Kidney (tissue), 14 donors: ENCODE measurements around the gene CXCL3. TPM values are rescaled to one million over a fixed set of nuclear protein-coding genes. Genes with fewer than 3 reads are reported as not detected.

ENCODE experiments used
- DNase-seq, 5 donors: peaks; one replicate each; pipeline ENCODE4 v3.0.0-alpha.2; 2013 to 2020
- FAIRE-seq: peaks from 2 replicates; lab custom pipeline; 2012; peaks lifted over from hg19 to GRCh38; lab: Jason Lieb, UNC
- H3K27ac ChIP-seq, 2 donors: one replicate each; pipeline ENCODE4 v1.7.0; 2013; ENCODE audit warnings: low read depth in 2 of 2, low read length in 2 of 2, inconsistent platforms in 1 of 2
- H3K27me3 ChIP-seq: one replicate; pipeline ENCODE4 v1.7.1; 2013; ENCODE audit warnings: low read length, inconsistent platforms; ENCODE audit not compliant: control insufficient read depth, insufficient read depth
- H3K36me3 ChIP-seq, 3 donors: one replicate each; pipeline versions ENCODE4 v1.7.0 to v1.7.1; 2013; ENCODE audit warnings: low read length in 3 of 3, control low read depth in 1 of 3, inconsistent platforms in 1 of 3; ENCODE audit not compliant: insufficient read depth in 3 of 3, control insufficient read depth in 2 of 3
- H3K4me1 ChIP-seq, 3 donors: one replicate each; pipeline versions ENCODE4 v1.7.0 to v1.7.1; 2013; ENCODE audit warnings: low read length in 3 of 3, inconsistent platforms in 1 of 3, low read depth in 1 of 3; ENCODE audit not compliant: control insufficient read depth in 2 of 3, insufficient read depth in 2 of 3
- H3K4me3 ChIP-seq, 3 donors: one replicate each; pipeline versions ENCODE4 v1.7.0 to v1.8.1; 2013; ENCODE audit warnings: low read length in 3 of 3, control low read depth in 1 of 3, inconsistent platforms in 1 of 3
- H3K9ac ChIP-seq, 3 donors: one replicate each; pipeline versions ENCODE4 v1.7.0 to v1.7.1; 2013; ENCODE audit warnings: low read length in 3 of 3, control low read depth in 1 of 3, inconsistent platforms in 1 of 3
- H3K9me3 ChIP-seq, 3 donors: one replicate each; pipeline versions ENCODE4 v1.7.0 to v1.7.1; 2013; ENCODE audit warnings: low read length in 3 of 3, control low read depth in 1 of 3, inconsistent platforms in 1 of 3; ENCODE audit not compliant: control insufficient read depth in 2 of 3, insufficient read depth in 1 of 3
- CTCF ChIP-seq: IDR thresholded peaks from 3 replicates; pipeline ENCODE4 v1.5.1; 2012; ENCODE audit warnings: mild to moderate bottlenecking, moderate library complexity, borderline replicate concordance; ENCODE audit not compliant: insufficient read depth; ENCODE audit errors: extremely low read depth
- intact Hi-C: fragments of 100-400 bp; cut with DNase I; formaldehyde crosslinking; loops from one replicate; pipeline ENCODE4 v1.11.1; 2022
- polyA plus RNA-seq: library from polyadenylated mRNA; stranded (reverse); fragments of 350-450 nt; fragmentation: Illumina TruSeq; extraction: RNeasy Lipid Tissue Mini Kit (QIAGEN cat#74804); gene quantifications from one replicate; pipeline ENCODE4 v1.2.3, GENCODE V29; 2014; ENCODE audit warnings: low read depth, low replicate concordance; ENCODE audit not compliant: insufficient read depth
- total RNA-seq: library from RNA; stranded (reverse); fragmentation: NEBNext Ultra II Directional; extraction: Animal tissue kit (Norgen Biotek cat#: 25700); gene quantifications from one replicate; pipeline ENCODE4 v1.2.1, GENCODE V29; 2021
- donor health status: control.
- donor health status: control.
- donor health status: control.
- donor health status: control.
- donor health status: control.
- donor health status: DM: yes; HTN: yes; CAD: no.
- donor health status: Normal renal cell carcinoma (clear cell type).

Gene CXCL3
- total and polyA plus RNA-seq, 2 donors from 2014 or later, result 0.97 to 2.8 TPM

GRCh38 chr4:74039315-74039763 lies 850 bp upstream of the CXCL3 start:
- no peak overlapping the region for H3K27ac ChIP-seq
- intact Hi-C loops, result no loop called here
- no peak for TF ChIP-seq CTCF
- peak overlapping the region; percentile 59 to 87 (median 86) for H3K4me3 ChIP-seq
- no peaks in the 10 kb centered on the region for H3K27me3 ChIP-seq
- DNase-seq, result peak in 1 of 5 donors; percentile 2
- no peaks in the 10 kb centered on the region for H3K36me3 ChIP-seq
- peak overlapping the region; percentile 4 to 77 (median 75) for H3K9ac ChIP-seq
- no peak for FAIRE-seq
- H3K9me3 ChIP-seq, result no peaks in the 10 kb centered on the region
- H3K4me1 ChIP-seq, result no peaks in the 10 kb centered on the region

GRCh38 chr4:74038086-74038424 lies 434 bp downstream of the CXCL3 start:
- DNase-seq (peak; percentile 7 to 67 (median 36)), FAIRE-seq (no peak)
- TF ChIP-seq CTCF, result no peak
- intact Hi-C loops, result no loop called here
- H3K27ac ChIP-seq, result no peak overlapping the region
- no peaks in the 10 kb centered on the region for H3K27me3 ChIP-seq
- H3K9me3 ChIP-seq, result no peaks in the 10 kb centered on the region
- no peaks in the 10 kb centered on the region for H3K4me1 ChIP-seq
- H3K4me3 ChIP-seq, result peak overlapping the region; percentile 46 to 86 (median 61)
- H3K9ac ChIP-seq, result peak overlapping the region in 1 of 3 donors; percentile 64
- no peaks in the 10 kb centered on the region for H3K36me3 ChIP-seq

GRCh38 chr4:74037076-74037955 lies 1.2 kb downstream of the CXCL3 start:
- Histone ChIP-seq H3K9ac (no peak overlapping the region), H3K4me1 (no peaks in the 10 kb centered on the region), H3K27me3 (no peaks in the 10 kb centered on the region), H3K36me3 (no peaks in the 10 kb centered on the region), H3K27ac (no peak overlapping the region), H3K4me3 (peak overlapping the region in 2 of 3 donors; percentile 3 to 86), H3K9me3 (no peaks in the 10 kb centered on the region)
- FAIRE-seq (no peak), DNase-seq (no peak)
- intact Hi-C loops, result no loop called here
- TF ChIP-seq CTCF, result no peak
